C4-2B (cell line): ENCODE data around the gene ARHGAP42.

Source experiments
- H3K27ac ChIP-seq: fragments of 450-650 bp; 2 replicates; pipeline ENCODE4 v1.5.1; 2017
- ZFX ChIP-seq: fragments of 450-650 bp; IDR thresholded peaks from 2 replicates; pipeline ENCODE4 v1.6.1; 2017
- TF ChIP-seq, protein P1 (sequence below): fragments of 450-650 bp; conservative IDR thresholded peaks from 2 replicates; pipeline ENCODE4 v1.5.1; 2017; ENCODE audit warnings: mild to moderate bottlenecking

The ARHGAP42 gene

DNA sequence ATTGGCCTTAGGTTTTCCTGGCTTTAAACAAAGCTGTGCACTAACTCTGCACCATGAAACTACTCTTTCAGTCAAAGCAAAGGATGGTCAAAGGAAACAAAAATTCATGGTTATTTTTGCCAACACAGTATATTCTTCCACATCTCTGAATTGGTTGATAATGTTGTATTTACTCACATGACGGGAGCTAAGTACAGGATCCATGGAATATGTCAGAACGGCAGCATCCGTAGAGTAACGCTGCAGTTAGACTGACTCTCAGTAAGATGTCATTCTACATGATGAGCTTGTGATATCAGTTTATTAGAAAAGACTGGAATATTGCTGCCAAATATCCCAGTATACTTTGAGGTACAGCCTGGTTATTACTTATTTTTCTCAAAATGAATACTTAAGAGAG, 270.4 kb downstream of the ARHGAP42 start:
- H3K27ac ChIP-seq = no peak overlapping the region
- TF ChIP-seq ZFX = no peak
- TF ChIP-seq, protein P1, sequence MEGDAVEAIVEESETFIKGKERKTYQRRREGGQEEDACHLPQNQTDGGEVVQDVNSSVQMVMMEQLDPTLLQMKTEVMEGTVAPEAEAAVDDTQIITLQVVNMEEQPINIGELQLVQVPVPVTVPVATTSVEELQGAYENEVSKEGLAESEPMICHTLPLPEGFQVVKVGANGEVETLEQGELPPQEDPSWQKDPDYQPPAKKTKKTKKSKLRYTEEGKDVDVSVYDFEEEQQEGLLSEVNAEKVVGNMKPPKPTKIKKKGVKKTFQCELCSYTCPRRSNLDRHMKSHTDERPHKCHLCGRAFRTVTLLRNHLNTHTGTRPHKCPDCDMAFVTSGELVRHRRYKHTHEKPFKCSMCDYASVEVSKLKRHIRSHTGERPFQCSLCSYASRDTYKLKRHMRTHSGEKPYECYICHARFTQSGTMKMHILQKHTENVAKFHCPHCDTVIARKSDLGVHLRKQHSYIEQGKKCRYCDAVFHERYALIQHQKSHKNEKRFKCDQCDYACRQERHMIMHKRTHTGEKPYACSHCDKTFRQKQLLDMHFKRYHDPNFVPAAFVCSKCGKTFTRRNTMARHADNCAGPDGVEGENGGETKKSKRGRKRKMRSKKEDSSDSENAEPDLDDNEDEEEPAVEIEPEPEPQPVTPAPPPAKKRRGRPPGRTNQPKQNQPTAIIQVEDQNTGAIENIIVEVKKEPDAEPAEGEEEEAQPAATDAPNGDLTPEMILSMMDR = no peak

DNA sequence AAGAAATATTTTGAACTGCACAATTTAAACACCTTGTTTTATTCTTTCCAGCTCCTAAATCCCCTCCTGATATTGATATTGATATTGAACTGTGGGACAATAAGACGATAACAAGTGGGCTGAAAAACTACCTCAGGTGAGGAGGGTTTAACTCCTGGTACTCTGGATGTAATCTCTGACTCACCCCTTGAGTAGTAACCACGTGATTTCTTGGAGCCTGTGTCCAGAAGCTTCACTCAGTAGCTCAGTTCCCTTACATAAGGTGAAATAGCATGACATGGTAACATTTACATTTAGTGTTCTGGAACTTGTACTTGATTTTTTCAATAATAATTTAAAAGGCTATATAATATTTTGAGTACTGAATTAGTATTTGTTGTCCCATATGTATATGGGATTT, 274.5 kb downstream of the ARHGAP42 start:
- TF ChIP-seq ZFX = no peak
- TF ChIP-seq, protein P1 = no peak
- H3K27ac ChIP-seq = no peak overlapping the region

DNA sequence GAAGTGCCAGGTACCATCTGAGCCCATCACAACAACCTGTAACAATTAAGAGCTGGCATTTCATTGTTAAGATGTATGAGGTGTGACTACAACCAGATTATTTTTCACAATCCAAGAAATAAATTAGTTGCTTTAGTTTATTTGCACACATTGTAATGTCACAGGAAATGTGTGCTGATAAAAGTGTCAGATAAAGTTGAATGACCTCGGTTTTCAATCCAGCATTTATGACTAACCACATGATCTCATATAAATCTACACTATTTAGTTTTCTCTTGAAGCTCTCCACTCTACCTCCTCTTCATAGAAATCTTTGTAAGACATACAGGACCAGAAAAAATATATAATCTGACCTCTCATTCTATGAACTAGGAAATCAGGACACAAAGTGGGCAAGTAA, 276.3 kb downstream of the ARHGAP42 start:
- H3K27ac ChIP-seq = no peak overlapping the region
- TF ChIP-seq ZFX = no peak
- TF ChIP-seq, protein P1 = no peak

DNA sequence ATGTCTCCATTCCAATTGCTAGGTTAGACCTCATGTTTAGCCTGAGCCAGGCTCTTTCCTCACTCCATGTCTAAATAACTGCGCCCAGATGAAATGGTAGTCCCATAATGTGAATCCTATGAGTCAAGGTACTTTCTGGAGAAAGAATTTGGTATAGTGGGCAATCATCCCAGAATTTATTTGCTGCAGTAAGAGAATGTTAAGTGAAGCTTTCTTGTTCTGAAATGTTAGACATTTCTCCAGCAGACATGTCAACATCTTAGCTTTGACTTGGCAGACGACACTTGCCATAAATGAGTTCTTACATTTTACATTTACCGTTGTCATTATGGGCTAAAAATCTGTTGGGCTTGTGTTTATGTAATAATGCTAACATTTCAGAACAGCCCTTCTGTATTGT, 277.3 kb downstream of the ARHGAP42 start:
- H3K27ac ChIP-seq = no peak overlapping the region
- TF ChIP-seq ZFX = no peak
- TF ChIP-seq, protein P1 = no peak

DNA sequence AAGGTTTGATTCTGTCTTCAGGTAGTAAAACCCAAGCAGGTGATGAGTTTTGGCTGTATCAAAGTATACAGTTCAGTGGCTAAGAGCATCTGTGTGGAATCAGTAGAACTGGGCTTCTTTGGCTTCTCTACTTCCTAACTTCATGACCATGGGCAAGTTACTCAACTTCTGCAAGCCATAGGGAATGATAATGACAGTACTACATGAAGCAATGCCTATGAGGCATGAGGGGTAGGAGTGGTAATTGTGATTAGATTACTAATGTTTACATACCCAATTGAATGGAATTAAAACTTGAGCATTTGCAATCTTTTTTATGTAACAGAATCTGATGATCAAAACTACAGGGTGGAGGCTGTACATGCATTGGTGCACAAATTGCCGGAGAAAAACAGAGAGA, 278.3 kb downstream of the ARHGAP42 start:
- no peak overlapping the region for H3K27ac ChIP-seq
- TF ChIP-seq ZFX = no peak
- TF ChIP-seq, protein P1 = no peak

DNA sequence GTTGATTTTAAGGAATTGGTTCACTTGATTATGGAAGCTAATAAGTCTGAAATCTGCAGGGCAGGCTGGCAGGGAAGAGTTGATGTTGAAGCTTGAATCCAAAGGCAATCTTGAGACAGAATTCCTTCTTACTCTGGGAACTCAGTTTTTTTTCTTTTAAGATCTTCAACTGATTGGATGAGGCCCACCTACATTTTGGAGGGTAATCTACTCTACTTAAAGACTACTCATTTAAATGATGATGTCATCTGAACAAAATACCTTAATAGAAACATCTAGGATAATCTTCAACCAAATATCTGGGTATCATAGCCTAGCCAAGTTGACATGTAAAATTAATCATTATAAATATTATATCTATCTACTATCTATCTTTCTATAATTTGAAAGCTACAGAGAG, 279.3 kb downstream of the ARHGAP42 start:
- TF ChIP-seq, protein P1 = no peak
- no peak for TF ChIP-seq ZFX
- no peak overlapping the region for H3K27ac ChIP-seq

DNA sequence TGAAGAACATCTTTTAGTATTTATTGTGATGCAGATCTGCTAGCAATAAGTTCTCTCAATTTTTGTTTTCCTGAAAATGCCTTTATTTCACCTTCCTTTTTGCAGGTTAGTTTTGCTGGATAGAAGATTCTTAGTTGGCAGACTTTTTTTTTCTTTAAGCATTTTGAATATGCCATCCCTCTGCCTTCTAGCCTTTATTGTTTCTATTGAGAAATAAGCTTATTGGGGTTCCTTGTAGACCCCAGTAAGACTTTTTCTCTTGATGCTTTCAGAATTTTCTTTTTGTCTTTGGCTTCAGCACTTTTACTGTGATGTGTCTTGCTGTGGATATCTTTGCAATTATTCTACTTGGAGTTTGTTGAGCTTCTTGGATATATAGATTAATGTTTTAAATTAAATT, 281.9 kb downstream of the ARHGAP42 start:
- no peak overlapping the region for H3K27ac ChIP-seq
- TF ChIP-seq, protein P1 = no peak
- TF ChIP-seq ZFX = no peak
